GM23338 (cell line): ENCODE measurements around the gene GGA2. TPM values are rescaled to one million over a fixed set of nuclear protein-coding genes. Genes with fewer than 3 reads are reported as not detected.

Source experiments
- ATAC-seq: fragments of 200-7000 bp; cut with Tn5 transposase; 3 replicates; pipeline ENCODE4 v1.9.1; 2020
- DNase-seq: peaks from one replicate; pipeline ENCODE4 v3.0.0-alpha.2; 2015; ENCODE audit warnings: low spot score
- H2AFZ ChIP-seq: fragments of 200-600 bp; sonication (generic); 2 replicates; pipeline ENCODE4 v1.8.0; 2016; ENCODE audit warnings: antibody characterized with exemption, mild to moderate bottlenecking, moderate library complexity
- H3F3A ChIP-seq: fragments of 200-600 bp; sonication (generic); replicated peaks from 2 replicates; pipeline ENCODE4 v1.8.0; 2017; ENCODE audit warnings: antibody characterized with exemption, mixed run types, low read depth
- H3K27ac ChIP-seq: fragments of 200-600 bp; sonication (generic); 2 replicates; pipeline ENCODE4 v1.6.1; 2016; ENCODE audit warnings: low read depth
- H3K27me3 ChIP-seq: fragments of 200-600 bp; sonication (generic); 2 replicates; pipeline ENCODE4 v1.8.0; 2016; ENCODE audit warnings: mild to moderate bottlenecking, mixed run types, moderate library complexity; ENCODE audit not compliant: insufficient read depth
- H3K36me3 ChIP-seq: fragments of 200-600 bp; sonication (generic); 2 replicates; pipeline ENCODE4 v1.8.0; 2016; ENCODE audit warnings: mild to moderate bottlenecking; ENCODE audit not compliant: insufficient read depth
- H3K4me1 ChIP-seq: fragments of 200-600 bp; sonication (generic); 2 replicates; pipeline ENCODE4 v1.8.0; 2016; ENCODE audit warnings: mild to moderate bottlenecking, moderate library complexity; ENCODE audit not compliant: insufficient read depth
- H3K4me2 ChIP-seq: fragments of 200-600 bp; sonication (generic); 2 replicates; pipeline ENCODE4 v1.7.1; 2017; ENCODE audit warnings: mixed run types
- H3K4me3 ChIP-seq: fragments of 200-600 bp; sonication (generic); 2 replicates; pipeline ENCODE4 v1.6.1; 2016; ENCODE audit warnings: mixed run types
- H3K79me2 ChIP-seq: fragments of 200-600 bp; sonication (generic); replicated peaks from 2 replicates; pipeline ENCODE4 v1.8.0; 2017; ENCODE audit warnings: mild to moderate bottlenecking; ENCODE audit not compliant: insufficient read depth
- H3K9me2 ChIP-seq: fragments of 200-600 bp; sonication (generic); 2 replicates; pipeline ENCODE4 v1.8.0; 2017; ENCODE audit not compliant: insufficient read depth
- H4K20me1 ChIP-seq: fragments of 200-600 bp; sonication (generic); replicated peaks from 2 replicates; pipeline ENCODE4 v1.8.0; 2017; ENCODE audit warnings: mild to moderate bottlenecking; ENCODE audit not compliant: insufficient read depth
- H3K27ac Mint-ChIP-seq: 2 replicates; pipeline ENCODE4 v1.8.0; 2020; ENCODE audit warnings: inconsistent platforms, mild to moderate bottlenecking, moderate library complexity, mixed read lengths
- H3K27me3 Mint-ChIP-seq: 3 replicates; pipeline ENCODE4 v1.8.0; 2022; ENCODE audit warnings: low read depth, mild to moderate bottlenecking, moderate library complexity, mixed read lengths, inconsistent platforms; ENCODE audit not compliant: insufficient read depth, poor library complexity
- H3K36me3 Mint-ChIP-seq: 3 replicates; pipeline ENCODE4 v1.8.0; 2021; ENCODE audit warnings: low read depth, mild to moderate bottlenecking, inconsistent platforms, moderate library complexity, mixed read lengths
- H3K4me1 Mint-ChIP-seq: 3 replicates; pipeline ENCODE4 v1.8.0; 2020; ENCODE audit warnings: mild to moderate bottlenecking, inconsistent platforms, mixed read lengths
- H3K4me3 Mint-ChIP-seq: 3 replicates; pipeline ENCODE4 v1.8.0; 2021; ENCODE audit warnings: moderate library complexity, mild to moderate bottlenecking, inconsistent platforms, mixed read lengths
- H3K9me3 Mint-ChIP-seq: 3 replicates; pipeline ENCODE4 v1.8.0; 2020; ENCODE audit warnings: moderate library complexity, mild to moderate bottlenecking, inconsistent platforms, mixed read lengths
- CTCF ChIP-seq, 2 experiments: fragments of 200-600 bp in 1 of 2; sonication (generic) in 1 of 2; conservative IDR thresholded peaks; 2 replicates each; pipeline versions ENCODE4 v1.5.1 to v1.6.1; 2016 to 2017; ENCODE audit warnings: antibody characterized with exemption in 2 of 2, low read depth in 2 of 2, mild to moderate bottlenecking in 2 of 2, moderate library complexity in 1 of 2
- EZH2 ChIP-seq: fragments of 200-600 bp; sonication (generic); IDR thresholded peaks from one replicate; pipeline ENCODE4 v1.8.0; 2017; ENCODE audit warnings: antibody characterized with exemption, mild to moderate bottlenecking, low read depth; ENCODE audit not compliant: unreplicated experiment
- EZH2phosphoT487 ChIP-seq: fragments of 200-600 bp; sonication (generic); IDR thresholded peaks from one replicate; pipeline ENCODE4 v1.8.1; 2018; ENCODE audit warnings: antibody characterized with exemption; ENCODE audit not compliant: unreplicated experiment
- POLR2AphosphoS5 ChIP-seq: IDR thresholded peaks from 2 replicates; pipeline ENCODE4 v1.6.1; 2016; ENCODE audit warnings: antibody characterized with exemption, low read depth
- REST ChIP-seq: IDR thresholded peaks from one replicate; pipeline ENCODE4 v1.6.1; 2018; ENCODE audit warnings: antibody characterized with exemption; ENCODE audit not compliant: unreplicated experiment
- STAT1 ChIP-seq: IDR thresholded peaks from one replicate; pipeline ENCODE4 v1.6.1; 2016; ENCODE audit warnings: antibody characterized with exemption; ENCODE audit not compliant: unreplicated experiment
- ZNF331 ChIP-seq: fragments of 250-450 bp; sonication (Bioruptor Pico); IDR thresholded peaks from 2 replicates; pipeline ENCODE4 v1.5.0; 2020; ENCODE audit warnings: low read depth, mild to moderate bottlenecking, moderate library complexity
- polyA plus RNA-seq: library from polyadenylated mRNA; unstranded; fragments of >200 nt; fragmentation: Nextera tagmentation; extraction: Ambion mirVana; gene quantifications from 2 replicates; pipeline ENCODE4 v1.2.1, GENCODE V29; 2016
- total RNA-seq: library from RNA; depleted of rRNA; stranded (reverse); fragments of >200 nt; shearing (Covaris generic); gene quantifications from 2 replicates; pipeline ENCODE4 v1.2.3, GENCODE V29; 2014

The GGA2 gene
- total and polyA plus RNA-seq, 2 experiments from 2014 or later = 40.3 to 76.6 TPM

DNA sequence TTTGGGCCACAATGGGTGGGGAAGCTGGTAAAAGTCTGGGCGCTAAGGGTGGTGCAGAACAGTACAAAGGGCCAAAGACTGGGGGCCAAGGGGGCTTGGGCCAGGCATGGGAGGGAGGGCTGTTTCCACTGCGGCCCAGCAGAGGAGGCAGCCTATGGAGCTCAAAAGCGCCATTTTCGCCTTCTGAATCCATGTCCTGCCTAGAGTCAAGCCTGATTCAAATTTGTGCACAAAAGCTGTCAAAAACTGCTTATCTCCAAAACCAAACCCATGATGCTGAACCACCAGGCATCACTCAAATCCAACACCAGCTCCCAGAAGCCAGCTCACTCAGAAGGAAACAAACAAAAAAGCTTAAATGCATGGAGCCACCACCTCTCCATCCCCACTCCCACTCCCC, 73.3 kb downstream of the GGA2 start (continued):
- no peak for TF ChIP-seq CTCF (conservative IDR thresholded peaks at IDR 0.05; ENCODE audit: low read depth in 2 of 2)
- no peak for TF ChIP-seq STAT1
- TF ChIP-seq EZH2 = no peak

- Mint-ChIP-seq H3K36me3 (peaks cover 34% of the 10 kb centered on the region; the same call in 2 of the 3 replicates), H3K4me3 (no peak overlapping the region), H3K4me1 (no peaks in the 10 kb centered on the region), H3K27me3 (no peaks in the 10 kb centered on the region), H3K9me3 (no peaks in the 10 kb centered on the region), H3K27ac (peak overlapping the region; percentile 70; the same call in 1 of the 2 replicates)
- no peaks in the 10 kb centered on the region for H3K79me2 ChIP-seq
- H3K27ac ChIP-seq = peak overlapping the region; percentile 11; the same call in 1 of the 2 replicates
- no peaks in the 10 kb centered on the region for H3K27me3 ChIP-seq
- no peak overlapping the region for H3K4me3 ChIP-seq
- DNase-seq = peak; percentile 85
- no peaks in the 10 kb centered on the region; the same call in none of the 2 replicates for H4K20me1 ChIP-seq
- H3K4me2 ChIP-seq = no peak overlapping the region
- H3K36me3 ChIP-seq = peaks cover 13% of the 10 kb centered on the region
- no peaks in the 10 kb centered on the region for H3F3A ChIP-seq
- TF ChIP-seq CTCF (conservative IDR thresholded peaks at IDR 0.05; ENCODE audit: low read depth in 2 of 2) (peak; percentile 85 to 98), POLR2AphosphoS5 (no peak)
- no peaks in the 10 kb centered on the region for H3K4me1 ChIP-seq
- no peak overlapping the region for H2AFZ ChIP-seq
- ATAC-seq = peak; percentile 99
- no peaks in the 10 kb centered on the region for H3K9me2 ChIP-seq
Observed at GRCh38 chr16:23435500-23435899, 74.8 kb downstream of the GGA2 start.

DNA sequence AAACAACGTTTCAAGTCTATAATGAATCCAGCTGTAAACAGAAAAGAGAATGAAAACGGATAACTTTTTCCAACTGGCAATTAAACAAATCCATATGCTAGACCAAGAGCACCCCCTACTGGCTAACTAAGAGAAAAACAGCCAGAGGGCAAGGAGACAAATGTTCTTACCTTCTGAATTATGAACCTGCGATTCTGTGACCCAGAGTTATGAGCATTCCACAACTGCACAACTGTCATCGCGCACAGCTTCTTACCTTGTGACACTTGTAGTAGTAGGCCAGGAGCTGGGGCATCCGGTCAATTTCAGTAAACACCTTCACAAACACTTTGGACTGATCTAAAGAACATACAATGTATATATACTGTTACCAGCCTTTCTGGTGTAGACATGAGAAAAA, 75.9 kb downstream of the GGA2 start:
- no peak overlapping the region for H3K4me3 Mint-ChIP-seq
- H3F3A ChIP-seq = no peaks in the 10 kb centered on the region
- no peaks in the 10 kb centered on the region for H3K9me3 Mint-ChIP-seq
- DNase-seq = peak; percentile 75
- H3K27me3 Mint-ChIP-seq = no peaks in the 10 kb centered on the region
- H3K9me2 ChIP-seq = no peaks in the 10 kb centered on the region
- peaks cover 35% of the 10 kb centered on the region; the same call in 2 of the 3 replicates for H3K36me3 Mint-ChIP-seq
- H3K27me3 ChIP-seq = no peaks in the 10 kb centered on the region
- ATAC-seq = peak; percentile 33; the same call in 2 of the 3 replicates
- H3K36me3 ChIP-seq = peaks cover 13% of the 10 kb centered on the region
- H3K4me2 ChIP-seq = no peak overlapping the region
- H4K20me1 ChIP-seq = no peaks in the 10 kb centered on the region; the same call in none of the 2 replicates
- no peak for TF ChIP-seq POLR2AphosphoS5
- no peak for TF ChIP-seq EZH2phosphoT487
- TF ChIP-seq REST = no peak
- peak; percentile 80 to 98 for TF ChIP-seq CTCF (conservative IDR thresholded peaks at IDR 0.05; ENCODE audit: low read depth in 2 of 2)
- no peak for TF ChIP-seq ZNF331 (CRISPR knock-in tag)
- no peak overlapping the region for H3K27ac Mint-ChIP-seq
- no peak overlapping the region for H3K27ac ChIP-seq
- H3K4me1 Mint-ChIP-seq = no peaks in the 10 kb centered on the region
- no peak overlapping the region for H2AFZ ChIP-seq
- H3K79me2 ChIP-seq = no peaks in the 10 kb centered on the region
- H3K4me3 ChIP-seq = no peak overlapping the region
- H3K4me1 ChIP-seq = no peaks in the 10 kb centered on the region
